HG03039 (cell line): Measurements from ENCODE around the gene PPP2R3B.
"Not testable (repeated sequence)": the region's sequence is repeated elsewhere in the genome, so short reads cannot be mapped to it uniquely, and the experiment has no call there.

ENCODE experiments used
- ATAC-seq: cut with Tn5 transposase; IDR thresholded peaks from one replicate; pipeline ENCODE4 v1.9.1; 2021; ENCODE audit warnings: mild to moderate bottlenecking, moderate library complexity; ENCODE audit not compliant: unreplicated experiment

Gene PPP2R3B

DNA sequence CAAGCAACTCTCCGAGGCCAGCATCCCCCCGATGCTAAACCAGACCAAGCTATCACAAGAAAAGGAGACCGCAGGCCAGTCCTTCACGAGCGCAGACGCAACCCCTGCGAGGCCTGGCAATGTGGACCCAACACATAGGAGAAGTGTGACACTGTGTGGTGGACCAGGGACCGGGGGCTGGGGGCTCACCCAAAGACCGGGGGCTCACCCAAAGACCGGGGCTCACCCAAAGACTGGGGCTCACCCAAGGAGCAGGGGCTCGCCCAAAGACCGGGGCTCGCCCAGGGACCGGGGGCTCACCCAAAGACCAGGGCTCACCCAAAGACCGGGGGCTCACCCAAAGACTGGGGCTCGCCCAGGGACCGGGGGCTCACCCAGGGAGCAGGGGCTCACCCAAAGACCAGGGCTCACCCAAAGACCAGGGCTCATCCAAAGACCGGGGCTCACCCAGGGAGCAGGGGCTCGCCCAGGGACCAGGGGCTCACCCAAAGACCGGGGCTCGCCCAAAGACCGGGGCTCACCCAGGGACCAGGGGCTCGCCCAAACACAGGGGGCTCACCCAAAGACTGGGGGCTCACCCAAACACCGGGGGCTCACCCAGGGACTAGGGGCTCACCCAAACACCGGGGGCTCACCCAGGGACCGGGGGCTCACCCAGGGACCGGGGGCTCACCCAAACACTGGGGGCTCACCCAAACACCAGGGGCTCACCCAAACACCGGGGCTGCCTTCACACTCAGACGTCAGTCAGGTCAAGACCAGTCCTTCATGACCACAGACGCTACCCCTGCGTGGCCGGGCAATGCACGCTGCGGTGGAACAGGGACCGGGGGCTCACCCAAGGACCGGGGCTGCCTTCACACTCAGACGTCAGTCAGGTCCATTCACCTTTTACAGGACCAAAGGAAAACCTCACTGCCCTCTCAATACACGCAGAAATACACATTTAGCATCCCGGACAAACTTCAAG lies 32.9 kb downstream of the PPP2R3B start:
- no peak for ATAC-seq

DNA sequence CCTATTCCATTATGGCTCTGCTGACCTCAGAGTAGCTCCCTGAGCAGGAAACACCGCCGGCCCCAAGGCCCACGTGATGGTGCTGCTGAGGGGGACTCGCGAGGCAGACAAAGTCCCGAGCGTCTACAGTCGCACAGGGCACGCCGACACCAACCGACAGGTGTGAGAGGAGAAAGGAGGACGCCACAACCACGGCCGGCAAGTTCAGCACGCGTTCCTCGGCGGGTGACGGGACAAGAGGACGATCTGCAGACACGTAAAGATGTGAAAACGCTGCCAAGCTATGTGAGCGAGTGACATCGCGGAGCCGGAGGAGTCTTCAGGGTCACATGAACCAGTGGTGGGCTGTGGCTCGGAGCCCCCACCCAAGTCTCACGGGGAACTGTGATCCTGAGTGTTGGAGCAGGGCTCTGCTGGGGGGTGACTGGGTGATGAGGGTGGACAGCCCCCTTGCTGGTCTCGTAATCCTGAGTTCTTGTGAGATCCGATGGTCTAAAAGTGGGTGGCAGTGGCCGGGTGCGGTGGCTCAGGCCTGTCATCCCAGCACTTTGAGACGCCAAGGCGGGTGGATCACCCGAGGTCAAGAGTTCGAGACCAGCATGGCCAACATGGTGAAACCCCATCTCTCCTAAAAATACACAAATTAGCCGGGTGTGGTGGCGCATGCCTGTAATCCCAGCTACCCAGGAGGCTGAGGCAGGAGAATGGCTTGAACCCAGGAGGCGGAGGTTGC lies 34.0 kb downstream of the PPP2R3B start:
- ATAC-seq = no peak

DNA sequence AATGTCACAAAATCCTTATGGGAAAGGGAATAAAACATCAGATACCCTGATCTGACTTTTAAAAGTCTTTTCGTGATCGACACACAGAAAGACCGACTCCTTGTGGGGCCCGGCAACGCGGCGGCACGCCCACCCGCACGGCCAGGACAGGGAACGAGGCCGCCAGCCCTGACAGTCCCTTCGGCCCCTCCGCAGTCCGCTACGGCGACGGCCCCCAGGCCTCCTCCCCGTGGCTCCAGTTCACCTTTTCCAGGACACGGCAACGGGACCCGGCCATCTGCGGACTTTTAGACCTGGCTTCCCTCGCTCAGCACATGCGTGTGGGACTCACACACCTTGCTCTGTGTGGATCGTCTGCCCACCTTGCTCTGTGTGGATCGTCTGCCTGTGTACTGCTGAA lies 34.5 kb downstream of the PPP2R3B start:
- no peak for ATAC-seq

DNA sequence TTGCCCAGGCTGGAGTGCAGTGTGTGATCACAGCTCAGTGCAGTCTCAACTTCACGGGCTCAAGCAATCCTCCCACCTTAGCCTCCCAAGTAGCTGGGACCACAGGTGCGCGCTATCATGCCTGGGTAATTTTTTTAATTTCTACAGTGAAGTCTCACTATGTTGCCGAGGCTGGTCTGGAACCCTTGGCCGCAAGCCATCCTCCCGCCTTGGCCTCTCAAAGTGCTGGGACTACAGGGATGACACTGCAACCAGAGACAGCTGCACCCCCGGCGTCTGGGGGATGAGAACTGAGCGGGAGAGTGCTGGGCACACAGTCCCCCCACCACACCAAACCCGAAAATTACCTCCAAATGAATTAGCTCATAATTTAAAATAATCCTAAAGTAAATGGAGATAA lies 35.0 kb downstream of the PPP2R3B start:
- ATAC-seq = no peak

DNA sequence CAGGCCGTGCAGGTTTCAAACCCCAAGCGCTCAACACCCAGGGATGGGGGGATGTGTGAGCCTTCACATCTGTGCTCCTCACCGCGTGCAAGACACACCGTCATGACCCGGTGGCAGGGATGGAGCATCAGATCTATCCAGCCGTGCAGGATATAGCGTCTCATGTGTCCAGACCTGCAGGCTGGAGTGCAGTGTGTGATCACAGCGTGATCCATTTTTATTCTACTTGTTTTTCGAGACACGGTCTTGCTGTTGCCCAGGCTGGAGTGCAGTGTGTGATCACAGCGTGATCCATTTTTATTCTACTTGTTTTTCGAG lies 35.4 kb downstream of the PPP2R3B start:
- ATAC-seq = not testable (repeated sequence)

DNA sequence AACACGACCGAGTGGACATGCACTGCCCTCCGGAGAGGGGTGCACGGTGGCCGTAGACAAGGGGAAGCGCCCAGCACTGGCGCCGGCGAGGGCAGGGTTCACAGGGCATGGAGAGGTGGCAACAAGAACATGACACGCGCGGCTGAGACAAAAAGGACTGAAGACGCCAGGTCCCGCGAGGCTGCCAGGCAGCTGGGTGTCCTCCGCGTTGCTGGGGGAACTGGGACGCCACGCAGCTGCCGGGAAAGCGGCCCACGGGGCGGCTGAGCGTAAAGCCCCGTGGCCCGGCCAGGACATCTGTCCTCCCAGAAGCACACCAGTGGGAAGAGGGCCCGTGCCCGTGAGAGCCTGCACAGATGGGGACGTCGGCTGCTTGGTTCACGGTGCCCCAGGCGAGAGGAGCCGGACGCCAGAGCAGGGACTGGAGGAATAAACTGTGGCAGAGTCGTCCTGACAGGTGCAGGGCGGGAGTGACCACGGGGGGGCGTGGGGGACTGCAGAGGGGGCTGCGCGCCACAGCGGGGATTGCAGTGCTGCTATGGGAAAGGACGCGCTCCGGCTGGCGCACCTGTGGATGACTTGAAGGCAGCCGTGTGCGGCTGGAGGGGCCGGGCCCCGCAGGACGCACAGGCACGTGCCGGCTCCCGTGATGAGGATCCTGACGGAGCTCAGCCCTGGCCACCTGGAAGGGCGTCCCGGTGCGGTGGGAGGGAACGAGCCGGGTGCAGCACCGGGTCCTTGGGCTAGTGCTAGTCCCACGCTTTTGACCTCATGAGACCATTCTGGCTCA lies 36.0 kb downstream of the PPP2R3B start:
- ATAC-seq = no peak

DNA sequence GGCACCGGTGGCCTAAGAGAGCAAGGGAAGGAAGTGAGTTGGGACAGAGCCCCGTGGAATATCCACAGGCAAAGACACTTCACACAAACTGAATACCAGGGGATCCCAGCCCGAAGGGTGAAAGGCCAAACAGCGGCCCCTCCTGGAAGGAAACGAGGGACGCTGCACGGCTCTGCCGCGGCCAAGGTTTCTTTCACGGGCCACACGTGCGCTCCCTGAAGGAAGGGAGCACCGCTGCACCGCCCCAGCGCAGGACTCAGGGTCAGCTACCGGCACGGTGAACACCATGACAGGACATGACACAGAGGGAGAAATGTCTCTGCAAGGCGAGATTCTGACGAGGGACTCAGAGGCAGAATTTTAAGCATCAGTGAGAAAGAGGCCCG lies 36.6 kb downstream of the PPP2R3B start:
- ATAC-seq = no peak

DNA sequence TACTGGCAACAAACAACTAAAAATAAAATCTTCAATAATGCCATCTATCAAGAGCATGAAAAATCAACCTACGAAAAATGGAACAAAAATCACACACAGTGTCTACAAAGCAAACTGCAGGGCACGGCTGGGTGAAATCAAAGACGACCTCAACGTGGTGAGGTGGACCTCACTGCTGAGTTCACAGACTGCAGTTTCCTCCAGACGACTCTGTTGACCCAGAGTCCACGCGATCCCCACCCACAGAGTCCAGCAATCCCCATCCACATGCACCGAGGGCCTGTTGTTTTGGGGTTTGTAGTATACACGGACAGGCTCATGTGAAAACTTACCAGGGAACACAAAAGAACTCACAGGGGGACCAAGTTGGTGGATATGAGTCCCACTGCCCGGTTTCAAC lies 37.0 kb downstream of the PPP2R3B start:
- no peak for ATAC-seq

DNA sequence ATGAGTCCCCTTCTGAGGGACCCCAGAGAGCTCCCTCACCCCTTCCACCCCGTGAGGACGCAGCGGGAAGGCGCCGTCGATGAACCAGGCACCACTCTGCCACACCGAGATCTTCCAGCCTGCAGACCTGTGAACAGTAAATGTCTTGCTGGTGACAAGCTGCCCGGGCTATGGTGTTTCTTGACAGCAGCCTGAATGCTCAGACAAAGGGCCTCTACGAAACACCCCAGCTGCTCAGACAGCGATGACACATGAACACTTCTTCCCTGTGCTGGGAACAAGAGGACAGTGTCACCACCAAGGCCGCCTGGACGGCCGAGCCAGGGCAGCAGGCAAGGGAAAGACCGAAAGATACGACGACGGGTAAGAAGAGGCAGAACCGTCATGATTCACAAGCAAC lies 37.5 kb downstream of the PPP2R3B start:
- ATAC-seq = no peak

DNA sequence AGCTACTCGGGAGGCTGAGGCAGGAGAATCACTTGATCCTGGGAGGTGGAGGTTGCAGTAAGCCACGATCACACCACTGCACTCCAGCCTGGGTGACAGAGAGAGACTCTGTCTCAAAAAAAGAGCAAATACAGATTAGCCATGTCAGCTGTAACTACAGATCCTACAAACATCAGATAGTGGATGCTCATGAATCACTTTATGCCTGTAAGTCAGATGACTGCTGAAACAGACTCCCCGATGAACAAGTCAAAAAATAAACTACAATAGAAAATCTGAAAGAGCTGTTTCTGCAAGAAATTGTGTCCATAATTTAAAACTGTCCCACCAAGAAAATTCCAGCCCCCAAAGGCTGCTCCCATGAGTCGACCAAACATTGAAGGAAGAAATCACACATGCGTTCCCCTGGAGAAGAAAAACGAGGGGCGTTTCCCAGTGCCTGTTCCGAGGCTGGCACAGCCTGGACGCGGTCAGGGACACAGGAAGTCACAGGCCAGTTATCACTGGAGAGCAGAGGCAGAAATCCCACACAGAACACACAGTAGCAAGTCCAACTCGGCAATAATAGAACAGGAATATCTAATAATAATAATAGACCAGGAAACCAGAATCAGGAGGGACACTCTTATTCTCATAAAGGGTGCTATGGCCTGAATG lies 38.1 kb downstream of the PPP2R3B start:
- ATAC-seq = no peak

DNA sequence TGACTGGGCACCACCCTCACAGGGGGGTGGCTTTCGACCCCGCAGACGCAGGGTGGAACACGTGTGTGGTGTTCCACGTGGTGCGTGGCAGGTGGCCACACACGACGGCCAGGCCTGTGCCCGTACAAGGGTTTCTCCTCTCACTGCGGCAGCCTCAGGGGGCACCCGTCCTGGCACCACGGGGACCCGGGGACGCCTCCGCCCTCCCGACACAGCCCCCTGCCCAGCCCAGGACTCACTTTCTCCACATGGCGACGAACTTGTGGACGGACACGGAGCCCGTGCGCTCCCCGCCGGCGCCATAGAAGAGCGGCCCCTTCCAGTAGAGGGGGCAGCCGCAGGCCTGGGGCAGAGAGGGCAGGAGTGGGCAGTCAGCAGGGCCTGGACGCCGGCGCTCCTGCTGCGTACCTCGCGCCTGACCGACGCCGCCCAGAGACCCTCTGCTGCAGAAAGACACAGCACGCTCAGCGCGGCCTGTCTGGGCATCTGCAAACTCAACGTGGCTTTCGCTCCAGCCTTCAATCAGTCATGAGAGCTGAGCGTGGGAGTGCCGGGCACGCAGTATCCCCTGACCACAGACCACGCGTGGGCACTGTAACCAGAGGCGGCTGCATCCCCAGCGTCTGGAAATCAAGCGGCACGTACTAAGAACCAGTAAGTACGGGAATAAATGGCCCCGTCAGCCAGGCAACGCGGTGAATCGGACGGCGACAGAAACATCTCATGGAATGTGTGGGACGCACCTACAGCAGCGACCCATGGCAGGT lies 39.2 kb downstream of the PPP2R3B start:
- ATAC-seq = no peak

DNA sequence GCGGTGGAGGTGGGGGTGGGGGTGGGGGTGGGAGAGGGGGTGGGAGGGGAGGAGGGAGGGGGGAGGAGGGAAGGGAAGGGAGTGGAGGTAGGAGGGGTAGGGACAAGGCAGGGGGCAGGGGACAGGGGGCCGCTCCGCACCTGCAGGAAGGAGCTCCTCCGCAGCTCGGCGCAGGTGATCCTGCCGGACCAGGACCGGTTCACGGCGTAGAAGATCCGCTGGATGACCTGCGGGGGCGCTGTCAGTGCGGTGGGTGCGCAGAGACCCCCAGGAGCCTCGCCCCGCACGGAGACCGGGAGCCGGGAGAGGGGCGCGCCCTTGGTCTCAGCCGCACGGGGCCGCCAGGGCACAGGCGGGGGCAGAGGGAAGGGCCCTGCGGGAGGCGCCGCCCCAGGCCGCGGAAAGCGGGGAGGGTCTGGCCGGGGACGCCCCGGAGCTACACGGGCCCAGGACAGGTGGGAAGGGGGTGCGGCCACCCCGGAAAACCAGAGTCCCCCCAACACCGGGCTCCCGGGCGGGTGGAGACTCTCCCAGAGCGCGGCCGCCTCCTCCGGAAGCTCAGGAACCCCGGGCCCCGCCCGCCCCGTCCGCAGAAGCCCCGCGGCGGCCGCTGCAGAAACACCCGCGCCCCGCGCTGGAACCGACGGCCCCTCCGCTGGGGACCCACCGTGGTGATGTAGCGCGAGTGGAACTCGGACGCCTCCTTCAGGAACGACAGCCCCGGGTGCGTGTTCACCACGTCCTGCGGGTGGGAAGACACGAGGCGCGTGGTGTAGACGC lies 40.5 kb downstream of the PPP2R3B start:
- ATAC-seq = no peak

DNA sequence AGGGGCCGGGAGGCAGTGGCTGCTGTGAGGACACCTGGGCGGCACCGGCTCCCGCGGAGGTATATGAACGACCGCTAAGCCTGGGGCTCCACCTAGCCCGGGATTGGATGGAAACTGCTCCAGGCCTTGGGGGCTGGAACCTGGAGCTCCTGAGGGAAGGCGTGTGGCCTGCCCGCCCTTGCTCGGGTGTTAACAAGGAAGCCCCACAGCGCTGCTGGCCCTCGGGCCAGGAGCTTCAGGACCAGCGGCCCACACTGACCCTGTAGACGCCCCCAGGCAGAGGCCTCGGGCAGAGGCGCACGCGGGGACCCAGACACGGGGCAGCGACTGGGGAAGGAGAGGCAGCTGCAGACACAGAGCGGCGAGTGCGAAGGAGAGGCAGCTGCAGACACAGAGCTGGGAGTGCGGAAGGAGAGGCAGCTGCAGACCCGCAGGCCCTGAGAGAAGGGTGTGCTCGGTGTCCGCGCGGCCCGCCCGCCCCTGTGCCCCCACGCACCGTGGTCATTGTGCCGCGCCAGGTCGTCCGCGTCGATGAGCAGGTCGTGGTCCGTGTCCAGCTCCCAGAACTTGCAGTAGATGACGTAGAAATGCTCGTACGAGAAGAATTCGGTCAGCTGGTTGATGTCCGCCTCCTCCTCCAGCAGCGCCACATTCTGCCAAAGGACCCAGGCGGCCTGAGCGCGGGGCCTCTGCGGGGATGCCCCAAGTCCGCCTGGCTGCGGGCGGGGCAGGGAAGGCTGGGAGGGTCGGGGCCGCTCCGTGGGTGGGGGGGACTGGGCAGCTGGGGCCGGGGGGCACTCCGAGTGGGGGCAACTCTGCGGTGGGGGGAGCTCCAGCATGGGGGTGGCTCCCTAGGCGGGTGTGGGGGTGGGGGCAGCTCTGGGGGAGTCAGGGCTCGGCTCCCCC lies 41.4 kb downstream of the PPP2R3B start:
- ATAC-seq = no peak

DNA sequence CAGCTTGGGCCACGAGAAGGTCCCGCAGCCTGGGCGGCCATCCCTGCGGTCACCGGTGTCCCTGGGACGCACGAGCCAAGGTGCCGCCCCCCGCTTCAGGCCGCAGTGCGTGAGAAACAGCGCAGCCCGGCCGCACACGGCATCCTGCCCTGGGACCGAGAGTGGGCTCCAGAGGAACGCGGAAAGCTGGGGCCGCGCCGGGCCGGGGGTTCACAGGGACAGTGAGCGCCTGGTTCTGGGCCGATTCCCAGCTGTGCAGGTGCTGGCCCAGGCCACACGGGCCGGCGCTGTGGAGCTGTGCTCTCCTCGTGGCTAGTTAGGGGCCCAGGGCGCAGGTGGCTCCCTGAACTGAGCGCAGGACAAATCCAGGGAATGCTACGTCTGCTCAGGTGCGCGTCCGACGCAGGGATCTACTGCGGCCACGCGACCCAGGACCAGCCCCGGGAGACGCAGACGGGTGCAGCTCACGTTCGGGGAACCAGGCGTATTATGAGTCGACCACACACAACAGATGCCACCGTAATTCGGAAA lies 42.3 kb downstream of the PPP2R3B start:
- no peak for ATAC-seq

DNA sequence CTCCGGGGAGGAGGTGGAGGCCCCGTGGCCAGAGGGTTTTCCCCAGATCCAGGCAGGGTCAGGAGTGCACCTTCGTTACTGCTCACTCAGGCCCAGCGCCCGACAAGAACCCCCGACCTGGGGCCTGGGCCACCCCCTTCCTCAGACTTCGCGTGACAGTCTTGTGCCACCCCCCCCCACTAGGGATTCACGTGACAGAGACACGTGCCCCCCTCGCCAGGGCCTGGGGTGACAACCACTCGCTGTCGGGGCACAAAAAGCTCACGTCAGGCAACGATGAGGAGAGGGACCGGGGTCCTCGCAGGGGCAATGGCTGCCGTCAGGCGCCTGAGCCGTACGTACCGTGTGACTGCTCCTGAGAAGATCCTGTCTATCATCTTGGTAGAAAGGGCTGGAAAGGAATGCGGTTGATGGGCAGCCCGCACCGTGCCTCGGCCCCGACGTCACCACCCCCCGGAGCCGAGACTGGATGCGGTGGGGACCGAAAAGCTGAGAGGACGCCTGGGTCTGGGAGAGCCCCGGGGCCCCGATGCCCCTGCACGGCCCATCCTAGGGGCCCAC lies 45.1 kb downstream of the PPP2R3B start:
- no peak for ATAC-seq

DNA sequence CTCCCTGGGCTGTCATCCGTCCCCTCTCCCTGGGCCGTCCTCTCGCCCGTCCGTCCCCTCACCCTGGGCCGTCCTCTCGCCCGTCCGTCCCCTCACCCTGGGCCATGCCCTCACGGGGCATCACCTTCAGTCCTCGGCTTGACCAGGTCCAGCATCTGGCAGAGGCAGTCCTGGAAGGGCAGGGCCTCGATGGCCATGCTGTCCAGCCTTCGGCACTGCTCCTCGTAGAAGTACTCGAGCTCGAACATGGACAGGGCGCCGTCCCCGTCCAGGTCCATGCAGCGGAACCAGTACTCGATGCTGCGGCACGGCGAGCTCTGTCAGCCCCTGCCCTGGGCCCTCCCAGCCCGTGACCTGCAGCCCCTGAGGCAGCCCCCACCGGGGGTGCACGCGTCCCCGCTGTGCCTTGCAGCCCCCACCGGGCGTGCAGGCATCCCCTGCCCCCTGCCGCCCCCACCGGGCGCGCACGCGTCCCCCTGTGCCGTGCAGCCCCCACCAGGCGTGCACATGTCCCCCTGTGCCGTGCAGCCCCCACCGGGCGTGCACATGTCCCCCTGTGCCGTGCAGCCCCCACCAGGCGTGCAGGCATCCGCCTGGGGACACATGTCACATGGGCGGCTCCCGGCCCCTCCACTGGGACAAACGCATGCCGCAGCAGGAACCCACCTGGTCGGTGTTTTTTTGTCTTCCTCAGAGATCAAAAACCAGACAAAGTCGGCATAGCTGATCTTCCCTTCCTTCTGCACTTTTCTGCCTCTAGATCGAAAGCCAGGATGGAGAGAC lies 45.9 kb downstream of the PPP2R3B start:
- ATAC-seq = no peak

DNA sequence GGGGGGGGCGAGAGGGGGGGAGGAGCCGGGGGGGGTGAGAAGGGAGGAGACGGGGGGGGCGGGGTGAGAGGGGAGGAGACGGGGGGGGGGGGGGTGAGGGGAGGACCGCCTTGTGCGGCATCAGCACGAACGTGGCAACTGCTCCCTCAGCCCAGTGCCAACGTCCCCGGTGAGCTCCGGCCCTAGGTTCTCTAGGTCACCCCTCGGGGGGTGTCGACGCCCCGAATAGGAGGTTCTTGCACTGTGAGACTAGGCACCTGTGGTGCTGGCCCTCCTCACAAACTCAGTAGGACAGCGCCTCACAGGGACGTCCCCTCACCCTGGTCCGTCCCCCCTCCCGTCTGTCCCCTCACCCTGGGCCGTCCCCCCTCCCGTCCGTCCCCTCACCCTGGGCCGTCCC lies 46.6 kb downstream of the PPP2R3B start:
- no peak for ATAC-seq
